Kidney capillary endothelial cell (primary cell): ENCODE data around the gene NAT14.
"Not testable (repeated sequence)": the region's sequence is repeated elsewhere in the genome, so short reads cannot be mapped to it uniquely, and the experiment has no call there.

ENCODE experiments used
- DNase-seq: peaks from one replicate; pipeline ENCODE4 v3.0.0-alpha.2; 2018; ENCODE audit warnings: low spot score

The NAT14 gene

GRCh38 chr19:55486971-55487923, 2.3 kb downstream of the NAT14 start:
- peak; percentile 81 for DNase-seq

DNA sequence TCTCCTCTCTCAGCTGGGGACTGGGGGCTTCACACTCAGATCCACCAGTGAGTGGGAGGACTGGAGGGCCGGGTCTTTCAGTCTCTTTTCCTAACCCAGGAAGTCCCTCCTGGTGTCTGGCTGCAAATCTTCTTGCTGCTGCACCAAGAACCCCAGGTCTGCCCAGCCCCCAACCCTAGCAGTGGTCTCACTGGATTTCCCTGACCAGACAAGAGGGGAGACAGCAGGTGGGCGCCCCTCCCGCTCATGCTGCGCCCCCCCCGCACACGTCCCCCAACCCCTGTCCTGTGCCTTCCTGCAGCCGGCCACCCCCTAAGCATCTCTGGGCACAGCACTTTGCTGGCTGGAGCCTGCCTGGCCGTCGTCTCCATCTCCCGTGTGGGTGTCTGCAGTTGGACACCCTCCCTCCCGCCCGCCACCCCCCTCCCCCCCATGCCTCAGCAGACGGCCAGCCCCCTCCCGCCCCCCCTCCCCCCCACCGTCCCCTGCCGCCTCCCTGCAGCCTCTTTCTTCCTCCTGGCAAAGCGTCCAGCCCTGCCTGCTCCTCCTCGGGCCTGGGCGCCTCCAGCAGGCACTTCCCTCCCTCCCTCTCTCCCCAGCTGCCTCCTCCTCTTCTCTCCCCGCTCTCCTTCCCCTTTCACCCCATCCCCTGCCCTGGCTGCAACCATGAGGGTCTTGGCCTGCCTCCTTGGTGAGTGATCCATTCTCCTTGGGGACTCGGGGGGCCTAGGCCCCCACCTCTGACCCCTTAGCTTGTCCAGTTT, 3.1 kb downstream of the NAT14 start, which contains the start of gene SSC5D:
SSC5D (plus strand) TSS at position 513 of the 764 bp plus-strand sequence; CDS start at position 667, 154 bp downstream.
- DNase-seq: no peak

- no peak for DNase-seq
These were observed 4.2 kb downstream of the NAT14 start for GRCh38 chr19:55488986-55489710.

DNA sequence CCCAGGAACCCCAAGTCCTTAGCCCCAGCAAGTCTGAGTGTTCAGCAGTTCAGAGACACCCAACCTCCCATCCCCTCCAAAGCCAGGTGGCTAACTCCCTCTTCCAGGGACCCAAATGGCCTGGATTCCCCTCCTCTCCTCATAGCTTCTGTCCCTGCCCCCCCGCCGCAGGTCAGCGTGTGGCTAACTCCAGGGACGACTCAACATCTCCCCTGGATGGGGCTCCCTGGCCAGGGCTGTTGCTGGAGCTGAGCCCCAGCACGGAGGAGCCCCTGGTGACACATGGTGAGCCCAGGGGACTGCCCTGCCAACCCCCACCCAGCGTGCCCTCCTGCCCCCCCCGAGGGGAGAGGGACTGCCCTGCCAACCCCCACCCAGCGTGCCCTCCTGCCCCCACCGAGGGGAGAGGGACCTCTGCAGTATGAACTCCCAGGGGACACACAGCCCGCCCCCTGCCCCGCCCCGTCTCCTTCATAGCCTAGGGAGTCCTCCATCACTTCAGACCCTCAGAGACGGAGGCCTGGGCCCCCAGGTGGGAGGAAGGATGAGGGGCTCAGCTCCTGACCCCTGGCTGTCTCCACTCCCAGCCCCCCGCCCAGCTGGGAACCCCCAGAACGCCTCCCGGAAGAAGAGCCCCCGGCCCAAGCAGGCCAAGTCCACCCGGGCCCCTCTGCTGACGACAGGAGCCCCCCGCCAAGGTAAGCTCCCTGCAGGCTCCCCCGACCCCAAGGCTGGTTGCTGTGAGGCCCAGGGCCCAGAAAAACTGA, 4.9 kb downstream of the NAT14 start:
- DNase-seq: no peak

DNA sequence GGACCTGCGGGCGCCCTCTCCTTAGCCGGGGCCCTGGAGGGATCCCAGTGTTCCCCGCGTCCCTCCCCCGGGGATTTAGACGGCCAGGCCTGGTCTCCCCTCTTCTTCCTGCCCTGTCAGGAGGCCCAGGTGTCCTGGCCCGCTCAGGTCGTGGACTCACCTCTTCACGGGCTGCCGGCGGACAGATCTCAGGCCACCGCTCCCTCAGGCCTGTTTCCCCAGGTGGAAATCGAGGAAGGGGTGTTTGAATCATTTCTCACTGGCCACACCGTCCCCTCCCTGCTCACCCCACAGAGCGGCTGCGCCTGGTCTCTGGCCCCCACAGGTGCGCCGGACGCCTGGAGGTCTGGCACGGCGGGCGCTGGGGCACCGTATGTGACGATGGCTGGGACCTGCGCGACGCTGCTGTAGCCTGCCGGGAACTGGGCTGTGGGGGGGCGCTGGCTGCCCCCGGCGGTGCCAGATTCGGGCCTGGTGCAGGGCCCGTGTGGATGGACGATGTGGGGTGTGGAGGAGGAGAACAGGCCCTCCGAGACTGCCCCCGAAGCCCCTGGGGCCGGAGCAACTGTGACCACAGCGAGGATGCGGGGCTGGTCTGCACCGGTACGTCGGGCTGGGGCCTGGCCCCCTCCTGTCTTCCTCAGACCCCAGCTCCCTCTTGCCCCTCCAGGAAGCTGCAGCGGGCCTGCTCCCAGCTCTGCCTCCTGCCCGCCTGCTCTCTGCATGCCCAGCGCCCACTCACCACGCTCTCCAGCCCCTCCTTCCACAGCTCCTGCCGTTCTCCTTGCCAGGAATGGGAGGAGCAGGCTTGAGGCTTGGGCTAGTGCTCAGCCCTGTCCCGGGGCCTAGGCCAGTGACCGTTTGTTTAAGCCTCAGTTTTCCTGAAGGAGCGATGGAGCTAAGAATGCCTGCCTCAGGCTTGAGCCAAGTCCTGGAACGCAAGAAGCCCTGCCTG, 5.8 kb downstream of the NAT14 start:
- no peak for DNase-seq

- no peak for DNase-seq
These were observed 6.8 kb downstream of the NAT14 start for GRCh38 chr19:55491546-55492360.

DNA sequence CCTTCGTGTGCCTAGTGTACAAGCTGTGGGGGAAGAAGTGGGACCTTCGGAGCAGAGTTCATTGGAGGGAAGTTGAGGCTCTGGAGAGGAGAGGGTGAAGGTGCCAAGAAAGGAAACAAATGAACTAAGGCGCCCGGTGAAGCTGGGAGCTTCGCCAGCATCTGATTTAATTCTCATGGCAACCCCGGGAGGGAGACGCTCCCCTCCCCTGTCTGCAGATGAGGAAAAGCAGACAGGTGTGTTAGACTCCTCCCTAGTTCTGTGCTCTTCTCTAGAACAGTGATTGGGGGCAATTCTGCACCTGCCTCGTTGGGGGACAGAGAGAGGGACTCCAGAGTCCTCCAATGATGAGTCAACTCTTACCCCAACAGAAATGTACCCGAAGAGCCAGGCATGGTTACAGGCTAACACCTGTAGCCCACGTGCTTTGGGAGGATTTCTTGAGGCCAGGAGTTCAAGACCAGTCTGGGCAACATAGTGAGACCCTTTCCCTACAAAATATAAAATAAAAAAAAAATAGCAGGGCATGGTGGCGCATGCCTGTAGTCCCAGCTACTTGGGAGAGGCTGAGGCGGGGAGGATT, 7.5 kb downstream of the NAT14 start:
- no peak for DNase-seq

- DNase-seq: no peak
These were observed 8.2 kb downstream of the NAT14 start for GRCh38 chr19:55493052-55493644.

- no peak for DNase-seq
These were observed 8.7 kb downstream of the NAT14 start for GRCh38 chr19:55493645-55494171.

DNA sequence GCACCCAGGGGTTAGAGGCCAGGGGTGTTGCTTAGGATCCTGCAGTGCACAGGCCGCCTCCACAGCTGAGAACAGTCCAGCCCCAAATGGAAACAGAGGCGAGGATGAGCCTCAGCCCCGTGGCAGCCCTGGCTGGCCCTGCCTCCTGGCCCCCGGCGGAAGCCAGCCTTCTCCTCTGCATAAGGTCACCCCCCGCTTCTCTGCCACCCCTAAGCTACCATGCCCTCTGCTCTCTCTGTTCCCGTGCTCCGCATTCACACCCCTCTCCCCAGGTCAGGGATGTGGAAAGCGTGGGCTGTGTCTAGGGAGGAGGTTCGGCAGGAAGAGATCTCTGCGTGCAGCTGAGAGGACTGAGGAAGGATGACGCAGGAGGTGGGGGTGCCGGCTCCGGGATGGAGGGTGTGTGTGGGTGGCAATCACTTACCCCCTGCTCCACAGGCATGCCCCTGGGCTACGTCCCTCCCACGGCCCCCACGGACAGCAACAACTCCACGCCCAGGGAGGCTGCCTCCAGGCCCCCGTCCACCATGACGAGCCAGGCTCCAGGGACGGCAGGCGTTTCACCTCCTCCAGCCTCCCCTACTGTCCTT, 9.3 kb downstream of the NAT14 start:
- DNase-seq: peak; percentile 38

GRCh38 chr19:55495646-55496349, 10.8 kb downstream of the NAT14 start:
- DNase-seq: no peak

GRCh38 chr19:55496820-55497219, 11.8 kb downstream of the NAT14 start:
- DNase-seq: not testable (repeated sequence)

GRCh38 chr19:55497763-55498162, 12.8 kb downstream of the NAT14 start:
- DNase-seq: no peak

- DNase-seq: no peak
These were observed 13.4 kb downstream of the NAT14 start for GRCh38 chr19:55498246-55498840.

GRCh38 chr19:55500368-55500952, 15.5 kb downstream of the NAT14 start:
- DNase-seq: no peak

- DNase-seq: no peak
These were observed 17.4 kb downstream of the NAT14 start for GRCh38 chr19:55502197-55502952.
